GM12801 (cell line): ENCODE results near the gene ADIPOR2.

ENCODE experiments used
- CTCF ChIP-seq: IDR thresholded peaks from one replicate; pipeline ENCODE4 v1.5.1; 2011; ENCODE audit warnings: control low read depth; ENCODE audit not compliant: insufficient read length; ENCODE audit errors: extremely low read depth

Gene ADIPOR2

GRCh38 chr12:1827826-1828805 is 137.2 kb downstream of the ADIPOR2 start:
- TF ChIP-seq CTCF, result no peak

GRCh38 chr12:1828856-1829255 is 138.0 kb downstream of the ADIPOR2 start:
- TF ChIP-seq CTCF, result no peak

GRCh38 chr12:1829306-1829900 is 138.5 kb downstream of the ADIPOR2 start:
- no peak for TF ChIP-seq CTCF

GRCh38 chr12:1830401-1830845 is 139.6 kb downstream of the ADIPOR2 start:
- no peak for TF ChIP-seq CTCF

GRCh38 chr12:1830981-1831963 is 140.4 kb downstream of the ADIPOR2 start:
- no peak for TF ChIP-seq CTCF

- no peak for TF ChIP-seq CTCF
Observed at GRCh38 chr12:1832801-1833595, 142.1 kb downstream of the ADIPOR2 start.
